K562 (cell line): ENCODE data around the gene FLVCR2.

Source experiments
- CBFB ChIP-seq: sonication (generic); formaldehyde crosslinking; IDR thresholded peaks from 2 replicates; pipeline ENCODE4 v1.4.0; 2020; ENCODE audit warnings: mild to moderate bottlenecking, missing genetic modification reagents
- CUX1 ChIP-seq: fragments of 200-800 bp; sonication (Bioruptor generic); IDR thresholded peaks from 2 replicates; pipeline ENCODE4 v1.6.1; 2016; ENCODE audit warnings: missing genetic modification characterization, missing compliant biosample characterization
- JUN ChIP-seq, 2 experiments: sonication (generic) in 1 of 2; formaldehyde crosslinking in 1 of 2; IDR thresholded peaks; 2 replicates each; pipeline versions ENCODE4 v1.6.1 to v1.8.0; 2012 to 2022; ENCODE audit warnings: borderline replicate concordance in 2 of 2, mild to moderate bottlenecking in 2 of 2, improper control_type of control experiment in 1 of 2, low read depth in 1 of 2, low read length in 1 of 2, missing genetic modification reagents in 1 of 2
- MAFF ChIP-seq: IDR thresholded peaks from 2 replicates; pipeline ENCODE4 v1.6.1; 2012; ENCODE audit warnings: low read length, improper control_type of control experiment
- MTA1 ChIP-seq: fragments of 450-650 bp; IDR thresholded peaks from 2 replicates; pipeline ENCODE4 v1.6.1; 2017; ENCODE audit warnings: borderline replicate concordance
- MYC ChIP-seq, 2 experiments: fragments of 250-450 bp in 1 of 2; sonication (Bioruptor Pico) in 1 of 2; IDR thresholded peaks; 2 replicates each; pipeline versions ENCODE4 v1.5.1 to v1.6.1; 2012 to 2021; ENCODE audit warnings: low read depth in 2 of 2, borderline replicate concordance in 1 of 2, improper control_type of control experiment in 1 of 2, low read length in 1 of 2, mild to moderate bottlenecking in 1 of 2, moderate library complexity in 1 of 2
- PHF8 ChIP-seq: fragments of 200-600 bp; sonication (generic); IDR thresholded peaks from 2 replicates; pipeline ENCODE4 v1.6.1; 2012; ENCODE audit warnings: mixed run types, mild to moderate bottlenecking, inconsistent platforms, low read length, moderate library complexity, borderline replicate concordance
- SP2 ChIP-seq: IDR thresholded peaks from 2 replicates; pipeline ENCODE4 v1.6.1; 2011; ENCODE audit warnings: mild to moderate bottlenecking, low read depth, low read length, moderate library complexity; ENCODE audit not compliant: poor library complexity, severe bottlenecking; ENCODE audit errors: extremely low read depth
- TF ChIP-seq, protein P1 (sequence below): sonication (generic); IDR thresholded peaks from 2 replicates; pipeline ENCODE4 v1.6.1; 2016

DNA sequence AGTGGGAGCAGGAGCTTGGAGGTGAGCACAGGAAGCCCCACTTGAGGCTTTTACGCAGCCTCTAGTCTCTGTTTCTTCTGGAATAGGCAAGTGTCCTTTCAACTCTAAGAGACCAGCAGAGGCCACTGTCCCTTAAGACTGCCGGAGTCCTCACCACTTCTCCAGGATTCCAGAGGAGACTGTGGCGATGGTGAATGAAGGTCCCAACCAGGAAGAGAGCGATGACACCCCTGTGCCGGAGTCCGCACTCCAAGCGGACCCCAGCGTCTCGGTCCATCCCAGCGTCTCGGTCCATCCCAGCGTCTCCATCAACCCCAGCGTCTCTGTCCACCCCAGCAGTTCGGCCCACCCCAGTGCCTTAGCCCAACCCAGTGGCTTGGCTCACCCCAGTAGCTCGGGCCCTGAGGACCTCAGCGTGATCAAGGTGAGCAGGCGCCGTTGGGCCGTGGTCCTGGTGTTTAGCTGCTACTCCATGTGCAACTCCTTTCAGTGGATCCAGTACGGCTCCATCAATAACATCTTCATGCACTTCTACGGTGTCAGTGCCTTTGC is 442 bp downstream of the FLVCR2 start:
- TF ChIP-seq CUX1 (CRISPR knock-in tag) (no peak), MYC (IDR thresholded peaks at IDR 0.05; ENCODE audit: low read depth, low read length) (no peak), MYC (CRISPR knock-in tag; IDR thresholded peaks at IDR 0.05; ENCODE audit: borderline replicate concordance, low read depth) (no peak), CBFB (no peak), PHF8 (no peak), JUN (IDR thresholded peaks at IDR 0.05; ENCODE audit: borderline replicate concordance, low read depth, low read length) (no peak), JUN (CRISPR knock-in tag; IDR thresholded peaks at IDR 0.05; ENCODE audit: borderline replicate concordance) (no peak), MAFF (no peak), MTA1 (no peak), SP2 (no peak)
- TF ChIP-seq, protein P1, sequence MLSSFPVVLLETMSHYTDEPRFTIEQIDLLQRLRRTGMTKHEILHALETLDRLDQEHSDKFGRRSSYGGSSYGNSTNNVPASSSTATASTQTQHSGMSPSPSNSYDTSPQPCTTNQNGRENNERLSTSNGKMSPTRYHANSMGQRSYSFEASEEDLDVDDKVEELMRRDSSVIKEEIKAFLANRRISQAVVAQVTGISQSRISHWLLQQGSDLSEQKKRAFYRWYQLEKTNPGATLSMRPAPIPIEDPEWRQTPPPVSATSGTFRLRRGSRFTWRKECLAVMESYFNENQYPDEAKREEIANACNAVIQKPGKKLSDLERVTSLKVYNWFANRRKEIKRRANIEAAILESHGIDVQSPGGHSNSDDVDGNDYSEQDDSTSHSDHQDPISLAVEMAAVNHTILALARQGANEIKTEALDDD: no peak
